IMR-90 (cell line): ENCODE measurements around the gene PCSK6. TPM values are rescaled to one million over a fixed set of nuclear protein-coding genes. Genes with fewer than 3 reads are reported as not detected.

Experiments used
- ATAC-seq: fragments of 200-7000 bp; cut with Tn5 transposase; 2 replicates; pipeline ENCODE4 v1.9.1; 2020; ENCODE audit warnings: low read depth, mild to moderate bottlenecking, moderate library complexity
- BruUV-seq: library from RNA; stranded (reverse); fragments of 400-500 nt; replicated peaks from 2 replicates; lab custom pipeline; 2021; lab: Mats Ljungman, UMichigan
- CTCF ChIA-PET: fragments of 300-600 bp; formaldehyde crosslinking; extraction: SDS; loops from one replicate; lab custom pipeline; 2021; ENCODE audit warnings: antibody characterized with exemption; lab: Yijun Ruan, JAX
- POLR2A ChIA-PET: fragments of 300-600 bp; sonication (Branson Sonifier 250); formaldehyde crosslinking; loops from one replicate; lab custom pipeline; 2022; ENCODE audit warnings: antibody characterized with exemption; ENCODE audit not compliant: unreplicated experiment; lab: Charles Lee
- DNase-seq: peaks from one replicate; pipeline ENCODE4 v3.0.0; 2013
- H2AFZ ChIP-seq: replicated peaks from 2 replicates; pipeline ENCODE3; 2013; ENCODE audit warnings: low read length, mild to moderate bottlenecking; ENCODE audit not compliant: poor library complexity
- H2AK5ac ChIP-seq: 2 replicates; pipeline ENCODE4 v1.6.1; 2013; ENCODE audit warnings: low read depth, low read length, inconsistent platforms
- H2AK9ac ChIP-seq: replicated peaks from 2 replicates; pipeline ENCODE3; 2013; ENCODE audit warnings: mild to moderate bottlenecking, low read depth, low read length, moderate library complexity; ENCODE audit not compliant: poor library complexity
- H2BK120ac ChIP-seq: 2 replicates; pipeline ENCODE4 v1.6.1; 2013; ENCODE audit warnings: low read depth, low read length, inconsistent platforms
- H2BK15ac ChIP-seq: 3 replicates; pipeline ENCODE4 v1.6.1; 2013; ENCODE audit warnings: low read depth, low read length, inconsistent platforms
- H2BK20ac ChIP-seq: 2 replicates; pipeline ENCODE4 v1.6.1; 2013; ENCODE audit warnings: low read depth, mild to moderate bottlenecking, inconsistent platforms, low read length, moderate library complexity
- H2BK5ac ChIP-seq: 2 replicates; pipeline ENCODE4 v1.6.1; 2013; ENCODE audit warnings: mild to moderate bottlenecking, low read depth, low read length, inconsistent platforms; ENCODE audit not compliant: poor library complexity, severe bottlenecking
- H3K14ac ChIP-seq: replicated peaks from 2 replicates; pipeline ENCODE4 v1.6.1; 2013; ENCODE audit warnings: low read depth, low read length, inconsistent platforms
- H3K18ac ChIP-seq: 2 replicates; pipeline ENCODE4 v1.6.1; 2013; ENCODE audit warnings: low read depth, low read length, control low read depth
- H3K23ac ChIP-seq: 2 replicates; pipeline ENCODE4 v1.6.1; 2013; ENCODE audit warnings: low read depth, low read length, inconsistent platforms
- H3K27ac ChIP-seq: 2 replicates; pipeline ENCODE4 v1.5.1; 2013; ENCODE audit warnings: mild to moderate bottlenecking, control low read depth, low read length; ENCODE audit not compliant: insufficient read depth
- H3K27me3 ChIP-seq: 2 replicates; pipeline ENCODE4 v1.6.1; 2013; ENCODE audit warnings: low read length; ENCODE audit not compliant: control insufficient read depth, insufficient read depth
- H3K36me3 ChIP-seq: 2 replicates; pipeline ENCODE4 v1.6.1; 2013; ENCODE audit warnings: low read length, mixed read lengths; ENCODE audit not compliant: control insufficient read depth, insufficient read depth
- H3K4ac ChIP-seq: 2 replicates; pipeline ENCODE4 v1.6.1; 2013; ENCODE audit warnings: low read depth, low read length, inconsistent platforms
- H3K4me1 ChIP-seq: 2 replicates; pipeline ENCODE4 v1.6.1; 2013; ENCODE audit warnings: low read length, mixed read lengths; ENCODE audit not compliant: control insufficient read depth, insufficient read depth
- H3K4me2 ChIP-seq: 2 replicates; pipeline ENCODE4 v1.6.1; 2013; ENCODE audit warnings: low read depth, mild to moderate bottlenecking, control low read depth, low read length, moderate library complexity
- H3K4me3 ChIP-seq: 2 replicates; pipeline ENCODE4 v1.5.1; 2013; ENCODE audit warnings: low read depth, mild to moderate bottlenecking, control low read depth, low read length, moderate library complexity; ENCODE audit not compliant: insufficient read depth
- H3K56ac ChIP-seq: 2 replicates; pipeline ENCODE4 v1.6.1; 2013; ENCODE audit warnings: low read length, inconsistent platforms; ENCODE audit not compliant: insufficient read depth; ENCODE audit errors: extremely low read depth
- H3K79me1 ChIP-seq, 2 experiments: 2 replicates each; pipeline ENCODE4 v1.6.1; 2013; ENCODE audit warnings: low read length in 2 of 2, inconsistent platforms in 1 of 2, low read depth in 1 of 2
- H3K9ac ChIP-seq: 2 replicates; pipeline ENCODE4 v1.6.1; 2013; ENCODE audit warnings: low read depth, low read length, control low read depth
- H3K9me1 ChIP-seq: 2 replicates; pipeline ENCODE4 v1.6.1; 2013; ENCODE audit warnings: low read length, inconsistent platforms; ENCODE audit not compliant: insufficient read depth
- H3K9me3 ChIP-seq: 2 replicates; pipeline ENCODE4 v1.6.1; 2013; ENCODE audit warnings: low read length; ENCODE audit not compliant: control insufficient read depth, insufficient read depth
- H4K20me1 ChIP-seq: 2 replicates; pipeline ENCODE4 v1.6.1; 2013; ENCODE audit warnings: low read length, inconsistent platforms; ENCODE audit not compliant: insufficient read depth
- H4K5ac ChIP-seq: 2 replicates; pipeline ENCODE4 v1.6.1; 2013; ENCODE audit warnings: mild to moderate bottlenecking, low read depth, low read length, control low read depth
- H4K8ac ChIP-seq, 2 experiments: 2 replicates each; pipeline ENCODE4 v1.6.1; 2013; ENCODE audit warnings: low read depth in 2 of 2, low read length in 2 of 2, control low read depth in 1 of 2, inconsistent platforms in 1 of 2
- H4K91ac ChIP-seq: 2 replicates; pipeline ENCODE4 v1.6.1; 2013; ENCODE audit warnings: low read depth, low read length, inconsistent platforms; ENCODE audit not compliant: insufficient read depth
- BHLHE40 ChIP-seq: fragments of 150-350 bp; IDR thresholded peaks from 2 replicates; pipeline ENCODE4 v1.6.1; 2016; ENCODE audit warnings: mild to moderate bottlenecking, low read depth, low read length
- CEBPB ChIP-seq: IDR thresholded peaks from 2 replicates; pipeline ENCODE4 v1.6.1; 2012; ENCODE audit warnings: low read depth, low read length, improper control_type of control experiment
- CHD1 ChIP-seq: IDR thresholded peaks from 2 replicates; pipeline ENCODE4 v1.6.1; 2012; ENCODE audit warnings: low read depth, low read length, improper control_type of control experiment
- MXI1 ChIP-seq: IDR thresholded peaks from 2 replicates; pipeline ENCODE4 v1.6.1; 2012; ENCODE audit warnings: low read depth, mild to moderate bottlenecking, low read length, moderate library complexity, borderline replicate concordance
- NFE2L2 ChIP-seq: fragments of 150-350 bp; IDR thresholded peaks from 2 replicates; pipeline ENCODE4 v1.6.1; 2016; ENCODE audit warnings: low read depth, mild to moderate bottlenecking, low read length
- POLR2A ChIP-seq: IDR thresholded peaks from 2 replicates; pipeline ENCODE4 v1.6.1; 2012; ENCODE audit warnings: mild to moderate bottlenecking, low read depth, low read length
- RFX5 ChIP-seq: IDR thresholded peaks from 2 replicates; pipeline ENCODE4 v1.8.0; 2012; ENCODE audit warnings: low read depth, mild to moderate bottlenecking, low read length, moderate library complexity
- WGBS, 2 experiments: methylation state at CpG; one replicate each; pipeline versions ENCODE4 v1.1.5 to v1.1.7; 2013; ENCODE audit warnings: missing lambda C conversion rate in 2 of 2; ENCODE audit not compliant: insufficient read length in 1 of 2; ENCODE audit errors: extremely low coverage in 2 of 2; 5-methylcytosine and 5-hydroxymethylcytosine counted together
- dilution Hi-C: fragments of 300-500 bp; cut with HindIII; formaldehyde crosslinking; loops from one replicate; pipeline ENCODE4 v1.14.3; 2018; ENCODE audit warnings: low sequenced_read_pairs; ENCODE audit not compliant: unreplicated experiment
- in situ Hi-C: fragments of 300-500 bp; cut with MboI; formaldehyde crosslinking; loops from 3 replicates; pipeline ENCODE4 v1.14.3; 2019; ENCODE audit warnings: low sequenced_read_pairs, inconsistent platforms, mixed read lengths
- intact Hi-C: fragments of 100-400 bp; cut with micrococcal nuclease; formaldehyde crosslinking; loops from 2 replicates; pipeline ENCODE4 v1.10.0; 2022
- polyA plus RNA-seq, 3 experiments: library from polyadenylated mRNA; depleted of rRNA; stranded (reverse); fragments of >200 nt; gene quantifications; 2 replicates each; pipeline ENCODE4 v1.2.3, GENCODE V29; 2012; ENCODE audit warnings: low replicate concordance in 1 of 3
- total RNA-seq: library from RNA; depleted of rRNA; stranded (reverse); fragments of >200 nt; gene quantifications from 2 replicates; pipeline ENCODE4 v1.2.3, GENCODE V29; 2012
- TF ChIP-seq, protein P1 (sequence below): fragments of 150-350 bp; IDR thresholded peaks from 2 replicates; pipeline ENCODE4 v1.6.1; 2017; ENCODE audit warnings: mild to moderate bottlenecking, antibody characterized with exemption, low read length, low read depth
- TF ChIP-seq, protein P2 (sequence below): conservative IDR thresholded peaks from 2 replicates; pipeline ENCODE4 v1.5.1; 2012; ENCODE audit warnings: mild to moderate bottlenecking, low read depth, low read length, improper control_type of control experiment

The PCSK6 gene
- total and polyA plus RNA-seq, 2 of the 4 experiments (the other 2 are of a cell fraction), result not detected

DNA sequence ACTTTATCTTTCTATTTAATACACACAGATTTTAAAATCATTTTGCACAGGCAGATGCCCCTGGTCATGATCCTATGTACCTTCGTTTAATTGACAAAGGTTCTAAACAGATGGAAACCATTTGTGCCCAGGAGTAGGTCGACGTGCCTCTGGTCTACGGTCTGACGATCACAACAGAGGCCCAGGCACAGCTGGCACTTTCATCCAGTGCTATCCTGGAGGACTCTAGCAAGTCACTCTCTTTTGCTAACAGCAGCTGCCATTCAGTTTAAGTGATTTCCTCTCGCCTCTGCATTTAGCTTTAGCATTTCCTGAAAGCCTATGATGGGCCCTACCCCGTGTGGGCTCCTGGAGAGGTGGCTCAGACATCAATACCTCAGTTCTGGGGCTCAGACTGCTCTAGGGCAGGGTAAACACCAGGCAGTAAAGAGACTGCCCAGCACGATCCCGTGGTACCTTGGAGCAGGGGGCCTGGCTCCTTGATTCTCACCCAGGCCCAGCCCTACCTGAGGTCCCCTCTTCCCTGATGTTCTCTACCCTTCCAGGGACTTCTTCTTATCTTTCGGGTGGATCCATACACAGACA, 111.2 kb downstream of the PCSK6 start:
- Histone ChIP-seq H3K4ac (no peak overlapping the region), H3K18ac (no peak overlapping the region), H2AK9ac (no peak overlapping the region), H4K8ac (no peak overlapping the region), H3K9me1 (no peaks in the 10 kb centered on the region), H4K91ac (no peak overlapping the region), H2BK15ac (no peak overlapping the region), H4K20me1 (no peaks in the 10 kb centered on the region), H2BK20ac (no peak overlapping the region), H4K5ac (no peak overlapping the region), H2AK5ac (no peak overlapping the region), H2AFZ (no peak overlapping the region), H3K9ac (no peak overlapping the region), H3K27me3 (peaks cover 29% of the 10 kb centered on the region), H3K14ac (no peak overlapping the region), H2BK5ac (no peak overlapping the region), H3K9me3 (no peaks in the 10 kb centered on the region), H3K4me2 (no peak overlapping the region), H2BK120ac (no peak overlapping the region), H3K4me1 (no peaks in the 10 kb centered on the region), H3K4me3 (no peak overlapping the region), H3K23ac (no peak overlapping the region), H3K56ac (no peak overlapping the region), H3K27ac (no peak overlapping the region), H3K36me3 (no peaks in the 10 kb centered on the region), H3K79me1 (no peaks in the 10 kb centered on the region)
- intact Hi-C loops, result no loop called here
- POLR2A ChIA-PET, result no interaction called here
- no peak for ATAC-seq
- no TSS peak for BruUV-seq
- dilution Hi-C loops, result no loop called here
- WGBS, 2 experiments, result 61% methylated on average over 5 of the region's 10 CpGs; no CpG with 5 or more reads in 1 of the 2 experiments
- no peak for DNase-seq
- in situ Hi-C loops, result no loop called here
- TF ChIP-seq CHD1 (no peak), MXI1 (no peak), BHLHE40 (no peak), CEBPB (no peak), RFX5 (no peak), NFE2L2 (no peak), POLR2A (no peak)
- TF ChIP-seq, protein P1, sequence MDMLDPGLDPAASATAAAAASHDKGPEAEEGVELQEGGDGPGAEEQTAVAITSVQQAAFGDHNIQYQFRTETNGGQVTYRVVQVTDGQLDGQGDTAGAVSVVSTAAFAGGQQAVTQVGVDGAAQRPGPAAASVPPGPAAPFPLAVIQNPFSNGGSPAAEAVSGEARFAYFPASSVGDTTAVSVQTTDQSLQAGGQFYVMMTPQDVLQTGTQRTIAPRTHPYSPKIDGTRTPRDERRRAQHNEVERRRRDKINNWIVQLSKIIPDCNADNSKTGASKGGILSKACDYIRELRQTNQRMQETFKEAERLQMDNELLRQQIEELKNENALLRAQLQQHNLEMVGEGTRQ, result no peak
- TF ChIP-seq, protein P2, sequence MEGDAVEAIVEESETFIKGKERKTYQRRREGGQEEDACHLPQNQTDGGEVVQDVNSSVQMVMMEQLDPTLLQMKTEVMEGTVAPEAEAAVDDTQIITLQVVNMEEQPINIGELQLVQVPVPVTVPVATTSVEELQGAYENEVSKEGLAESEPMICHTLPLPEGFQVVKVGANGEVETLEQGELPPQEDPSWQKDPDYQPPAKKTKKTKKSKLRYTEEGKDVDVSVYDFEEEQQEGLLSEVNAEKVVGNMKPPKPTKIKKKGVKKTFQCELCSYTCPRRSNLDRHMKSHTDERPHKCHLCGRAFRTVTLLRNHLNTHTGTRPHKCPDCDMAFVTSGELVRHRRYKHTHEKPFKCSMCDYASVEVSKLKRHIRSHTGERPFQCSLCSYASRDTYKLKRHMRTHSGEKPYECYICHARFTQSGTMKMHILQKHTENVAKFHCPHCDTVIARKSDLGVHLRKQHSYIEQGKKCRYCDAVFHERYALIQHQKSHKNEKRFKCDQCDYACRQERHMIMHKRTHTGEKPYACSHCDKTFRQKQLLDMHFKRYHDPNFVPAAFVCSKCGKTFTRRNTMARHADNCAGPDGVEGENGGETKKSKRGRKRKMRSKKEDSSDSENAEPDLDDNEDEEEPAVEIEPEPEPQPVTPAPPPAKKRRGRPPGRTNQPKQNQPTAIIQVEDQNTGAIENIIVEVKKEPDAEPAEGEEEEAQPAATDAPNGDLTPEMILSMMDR, result no peak
- CTCF ChIA-PET, result no interaction called here
